ENCODE results near the gene OR52J3. TPM values are rescaled to one million over a fixed set of nuclear protein-coding genes. Genes with fewer than 3 reads are reported as not detected.

Gene OR52J3
- total RNA-seq, result not detected in 2 replicates

DNA sequence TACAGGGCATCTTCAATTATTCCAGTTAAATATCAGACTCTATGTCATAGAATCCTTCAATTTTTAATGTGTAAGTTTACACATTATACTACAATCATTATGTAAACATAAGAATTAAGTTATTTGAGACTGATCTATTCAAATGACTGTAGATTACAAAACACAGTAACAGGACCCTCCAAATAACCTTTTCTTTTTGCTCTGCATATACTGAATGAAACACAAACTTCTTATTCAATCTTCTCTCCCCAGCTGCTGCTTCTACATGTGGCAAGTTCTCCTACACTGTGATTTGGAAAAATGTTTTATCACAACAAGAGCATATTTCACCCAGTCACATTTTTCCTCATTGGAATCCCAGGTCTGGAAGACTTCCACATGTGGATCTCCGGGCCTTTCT lies at the start of gene OR52J3:
OR52J3 (plus strand) TSS at position 301 of the 400 bp plus-strand sequence; CDS start at position 301, 0 bp downstream.

DNA sequence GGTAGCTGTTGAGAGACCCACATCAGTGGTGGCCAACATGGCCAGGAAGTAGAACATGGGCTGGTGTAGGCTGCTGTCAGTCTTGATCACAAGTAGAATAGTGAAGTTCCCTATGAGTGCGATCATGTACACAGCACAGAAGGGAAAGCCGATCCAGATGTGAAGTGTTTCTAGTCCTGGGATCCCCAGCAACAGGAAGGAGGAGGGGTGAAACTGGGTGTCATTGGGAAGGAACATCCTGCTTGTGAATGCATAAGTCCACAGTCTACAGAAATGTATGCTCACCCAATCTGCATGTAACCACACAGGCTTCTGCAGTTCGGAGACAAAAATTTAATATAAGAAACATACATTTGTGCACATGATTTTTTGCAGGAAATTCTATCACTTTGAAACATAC lies 13.1 kb downstream of the OR52J3 start, which contains the start of gene OR52E2:
OR52E2 (minus strand) TSS at position 237 of the 400 bp plus-strand sequence; CDS start at position 237, 0 bp downstream.

DNA sequence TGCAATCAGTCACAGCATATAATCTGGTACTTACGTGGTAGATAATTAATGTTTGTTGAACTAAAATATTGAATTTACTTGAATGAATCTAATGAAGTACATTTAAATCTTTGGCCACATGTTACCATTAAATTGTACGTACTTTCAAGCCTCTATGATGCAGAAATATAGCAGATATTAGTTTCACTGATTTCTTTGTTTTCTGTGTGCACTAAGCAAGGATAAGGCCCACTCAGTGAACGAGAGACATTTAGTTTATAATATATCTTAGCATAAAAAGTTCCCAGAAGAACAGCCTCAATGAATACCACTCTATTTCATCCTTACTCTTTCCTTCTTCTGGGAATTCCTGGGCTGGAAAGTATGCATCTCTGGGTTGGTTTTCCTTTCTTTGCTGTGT lies 22.9 kb downstream of the OR52J3 start, which contains the start of gene OR52E1:
OR52E1 (plus strand) TSS at position 301 of the 400 bp plus-strand sequence.

Other genes starting within 250 kb of the OR52J3 start
- gene OR52R1, start 242.1 kb upstream of the OR52J3 start, total RNA-seq, result not detected in 2 replicates
- not detected in 2 replicates for gene OR51F2, start 225.2 kb upstream of the OR52J3 start, total RNA-seq
- gene OR51S1, start 197.3 kb upstream of the OR52J3 start, total RNA-seq, result not detected in 2 replicates
- not detected in 2 replicates for gene OR51T1, start 164.6 kb upstream of the OR52J3 start, total RNA-seq
- gene OR51A7, start 142.7 kb upstream of the OR52J3 start, total RNA-seq, result not detected in 2 replicates
- gene OR51G2, start 127.2 kb upstream of the OR52J3 start, total RNA-seq, result not detected in 2 replicates
- gene OR51G1, start 122.2 kb upstream of the OR52J3 start, total RNA-seq, result not detected in 2 replicates
- not detected in 2 replicates for gene OR51A4, start 98.9 kb upstream of the OR52J3 start, total RNA-seq
- not detected in 2 replicates for gene OR51A2, start 90.8 kb upstream of the OR52J3 start, total RNA-seq
- under 0.01 TPM in 1 of 2 replicates, not detected in the other for gene OR51L1, start 51.7 kb upstream of the OR52J3 start, total RNA-seq
- gene OR52E2, start 13.1 kb downstream of the OR52J3 start, total RNA-seq, result not detected in 2 replicates
- gene OR52E1, start 23.0 kb downstream of the OR52J3 start, total RNA-seq, result not detected in 2 replicates
- not detected in 2 replicates for gene OR52A5, start 91.8 kb downstream of the OR52J3 start, total RNA-seq
- not detected in 2 replicates for gene OR52A1, start 108.2 kb downstream of the OR52J3 start, total RNA-seq
- gene OR51V1, start 154.2 kb downstream of the OR52J3 start, total RNA-seq, result not detected in 2 replicates
- gene HBB, start 180.5 kb downstream of the OR52J3 start, total RNA-seq, result not detected in 2 replicates
- not detected in 2 replicates for gene HBD, start 188.0 kb downstream of the OR52J3 start, total RNA-seq
- not detected in 2 replicates for gene HBG1, start 203.3 kb downstream of the OR52J3 start, total RNA-seq
- gene HBG2, start 208.3 kb downstream of the OR52J3 start, total RNA-seq, result not detected in 2 replicates
- 0.14 TPM in 1 of 2 replicates, not detected in the other for gene HBE1, start 223.4 kb downstream of the OR52J3 start, total RNA-seq

Measured in smooth muscle cell of bladder (primary cell).